HG02571 (cell line): ENCODE measurements around the gene KRTAP9-1.
"Not testable (repeated sequence)": the region's sequence is repeated elsewhere in the genome, so short reads cannot be mapped to it uniquely, and the experiment has no call there.

ENCODE experiments used
- ATAC-seq: cut with Tn5 transposase; IDR thresholded peaks from one replicate; pipeline ENCODE4 v1.9.1; 2021; ENCODE audit warnings: mild to moderate bottlenecking, moderate library complexity; ENCODE audit not compliant: unreplicated experiment

KRTAP9-1 gene, protein sequence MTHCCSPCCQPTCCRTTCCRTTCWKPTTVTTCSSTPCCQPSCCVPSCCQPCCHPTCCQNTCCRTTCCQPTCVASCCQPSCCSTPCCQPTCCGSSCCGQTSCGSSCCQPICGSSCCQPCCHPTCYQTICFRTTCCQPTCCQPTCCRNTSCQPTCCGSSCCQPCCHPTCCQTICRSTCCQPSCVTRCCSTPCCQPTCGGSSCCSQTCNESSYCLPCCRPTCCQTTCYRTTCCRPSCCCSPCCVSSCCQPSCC

DNA sequence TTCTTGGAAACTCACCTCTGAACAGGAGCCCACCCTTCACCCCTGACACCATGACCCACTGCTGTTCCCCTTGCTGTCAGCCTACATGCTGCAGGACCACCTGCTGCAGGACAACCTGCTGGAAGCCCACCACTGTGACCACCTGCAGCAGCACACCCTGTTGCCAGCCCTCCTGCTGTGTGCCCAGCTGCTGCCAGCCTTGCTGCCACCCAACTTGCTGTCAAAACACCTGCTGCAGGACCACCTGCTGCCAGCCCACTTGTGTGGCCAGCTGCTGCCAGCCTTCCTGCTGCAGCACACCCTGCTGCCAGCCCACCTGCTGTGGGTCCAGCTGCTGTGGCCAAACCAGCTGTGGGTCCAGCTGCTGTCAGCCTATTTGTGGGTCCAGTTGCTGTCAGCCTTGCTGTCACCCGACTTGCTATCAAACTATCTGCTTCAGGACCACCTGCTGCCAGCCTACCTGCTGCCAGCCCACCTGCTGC is at the start of gene KRTAP9-1:
Gene KRTAP9-1, plus strand, starts transcription at position 51 of the 482 bp plus-strand sequence. Its CDS starts 0 bp downstream, at position 51.
- ATAC-seq = not testable (repeated sequence)

DNA sequence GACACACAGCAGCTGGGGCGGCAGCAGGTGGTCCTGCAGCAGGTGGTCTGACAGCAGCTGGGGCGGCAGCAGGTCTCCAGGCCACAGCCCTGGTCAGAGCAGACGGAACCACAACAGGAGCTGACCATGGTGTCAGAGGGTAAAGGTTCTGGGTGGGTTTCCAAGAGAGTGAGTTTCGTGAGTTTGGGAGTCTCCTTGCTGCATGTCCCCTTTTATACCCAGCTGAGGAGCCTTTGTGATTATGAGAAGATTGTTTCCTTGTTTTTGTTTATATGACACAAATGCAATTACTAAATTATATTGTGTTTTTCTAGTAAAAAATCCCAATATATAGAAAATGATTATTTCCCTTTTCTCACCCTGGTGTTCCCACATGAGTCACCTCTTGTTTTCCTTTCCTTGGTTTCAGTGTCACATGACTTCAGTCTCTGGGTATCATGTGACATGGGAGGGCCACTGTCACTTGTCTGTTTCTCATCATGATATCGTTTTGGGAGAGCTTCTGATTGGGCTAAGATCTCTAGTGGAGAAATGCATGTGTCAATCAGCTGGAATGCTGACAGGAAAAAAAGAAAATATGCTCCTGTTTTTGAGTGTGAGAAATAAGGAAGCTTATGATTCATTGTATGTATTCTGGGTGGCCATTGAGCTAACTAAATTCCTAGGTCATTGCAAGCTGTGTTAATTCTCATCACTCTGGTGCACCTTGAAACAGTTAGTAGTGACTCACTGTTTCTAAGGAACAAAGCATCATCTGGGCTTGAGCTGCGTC is 49.1 kb upstream of the KRTAP9-1 start, which contains the start of gene KRTAP4-6:
Gene KRTAP4-6, minus strand, starts transcription at position 185 of the 772 bp plus-strand sequence. Its CDS starts 57 bp downstream, at position 128.
- ATAC-seq = no peak

DNA sequence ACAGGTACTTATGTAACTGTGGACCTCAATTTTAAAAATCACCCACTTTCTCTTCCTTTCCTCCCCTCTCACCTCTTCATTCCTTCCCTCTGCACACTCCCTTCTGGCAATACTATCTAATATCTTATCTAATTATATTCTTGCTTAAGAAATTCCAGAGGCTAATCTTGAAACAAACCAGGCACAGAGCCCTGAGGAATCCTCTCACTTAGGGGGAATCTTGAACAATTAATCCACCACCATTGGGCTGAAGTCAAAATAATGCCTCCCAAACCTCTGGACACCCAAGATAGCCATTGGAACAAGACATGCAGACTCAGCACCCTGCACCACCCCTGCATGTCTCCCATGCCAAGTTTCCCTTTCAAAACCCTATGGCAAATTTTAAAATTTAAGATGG is 48.3 kb upstream of the KRTAP9-1 start:
- ATAC-seq = no peak

DNA sequence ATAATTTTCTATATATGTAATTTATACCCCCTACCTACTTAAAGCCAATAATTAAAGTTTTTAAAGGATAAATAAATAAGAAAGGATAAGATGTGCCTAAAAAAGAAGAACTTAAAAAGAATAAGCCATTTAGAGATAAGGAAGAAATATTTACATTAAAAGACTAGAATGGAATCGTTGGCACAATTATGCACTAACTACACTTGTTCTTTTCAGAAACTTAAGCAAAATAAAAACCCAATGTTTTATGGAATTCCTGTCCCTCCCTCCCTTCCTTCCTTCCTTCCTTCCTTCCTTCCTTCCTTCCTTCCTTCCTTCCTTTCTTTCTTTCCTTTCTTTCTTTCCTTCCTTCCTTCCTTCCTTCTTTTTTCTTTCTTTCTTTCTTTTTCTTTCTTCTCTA is 44.8 kb upstream of the KRTAP9-1 start:
- ATAC-seq = no peak

DNA sequence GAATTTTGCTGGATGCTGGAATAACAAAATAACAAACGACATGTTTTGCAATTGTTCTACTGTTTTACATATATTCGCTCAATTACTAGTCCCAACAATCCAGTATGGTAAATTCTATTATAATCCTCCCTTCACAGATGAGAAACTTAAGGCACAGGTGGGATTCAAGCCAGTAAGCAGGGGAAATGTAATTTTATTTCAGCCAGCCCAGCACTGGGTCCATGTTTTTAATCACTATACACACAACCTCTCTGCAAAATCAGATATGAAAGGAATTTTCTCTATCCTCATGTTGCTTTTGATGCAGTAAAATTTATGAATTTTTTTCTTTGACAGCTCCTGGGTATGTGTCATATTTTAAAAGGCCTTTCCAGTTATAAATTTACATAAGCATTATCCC is 44.4 kb upstream of the KRTAP9-1 start:
- ATAC-seq = no peak

DNA sequence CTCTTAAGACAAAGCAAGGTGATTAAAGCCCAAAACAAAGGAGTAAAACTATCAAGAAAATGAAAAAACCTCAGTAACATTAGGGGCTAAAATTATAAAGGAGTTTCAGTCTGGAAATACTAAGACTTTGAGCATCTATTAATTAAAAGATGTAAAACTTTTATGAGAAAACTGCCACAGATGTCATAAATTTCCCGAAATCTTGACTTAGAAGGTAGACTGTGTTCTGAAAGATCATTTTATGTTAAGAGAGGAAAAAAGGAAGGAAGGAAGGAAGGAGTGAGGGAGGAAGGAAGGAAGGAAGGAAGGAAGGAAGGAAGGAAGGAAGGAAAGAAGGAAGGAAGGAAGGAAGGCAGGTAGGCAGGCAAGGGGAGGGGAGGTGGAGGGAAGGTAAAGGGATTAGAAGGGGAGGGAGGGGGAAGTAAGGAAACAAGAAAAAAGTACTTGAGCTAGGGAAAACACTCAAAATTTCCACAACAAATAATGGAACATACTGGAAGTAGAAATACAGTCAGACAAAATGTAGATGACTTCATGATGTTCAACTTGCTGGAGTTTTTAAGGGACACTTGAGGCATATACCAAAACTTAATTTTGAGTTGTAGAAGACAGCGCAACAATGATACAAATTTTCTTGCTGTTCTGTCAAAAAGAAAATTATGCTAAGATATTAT is 42.0 kb upstream of the KRTAP9-1 start:
- ATAC-seq = no peak

DNA sequence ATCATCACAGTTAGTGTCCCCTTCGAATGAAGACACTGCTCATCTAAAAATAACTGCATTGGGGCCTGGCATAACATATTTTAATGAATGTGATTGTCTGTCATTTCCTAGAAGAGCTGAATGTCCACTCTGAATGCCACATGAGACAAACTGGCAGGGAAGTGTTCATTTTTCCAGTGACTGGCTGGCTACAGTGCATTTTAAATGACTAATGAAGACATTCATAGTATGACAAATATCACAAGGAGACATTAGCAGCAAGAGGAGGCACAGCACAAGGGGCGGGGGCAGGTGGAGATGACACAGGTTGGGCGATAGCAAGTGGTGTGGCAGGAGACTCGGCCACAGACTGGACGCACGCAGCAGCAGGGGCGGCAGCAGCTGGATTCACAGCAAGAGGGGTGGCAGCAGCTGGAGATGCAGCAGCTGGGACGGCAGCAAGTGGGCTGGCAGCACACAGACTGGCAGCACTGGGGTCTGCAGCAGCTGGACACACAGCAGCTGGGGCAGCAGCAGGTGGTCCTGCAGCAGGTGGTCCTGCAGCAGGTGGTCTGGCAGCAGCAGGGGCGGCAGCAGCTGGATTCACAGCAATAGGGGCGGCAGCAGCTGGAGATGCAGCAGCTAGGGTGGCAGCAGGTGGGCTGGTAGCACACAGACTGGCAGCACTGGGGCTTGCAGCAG is 40.6 kb upstream of the KRTAP9-1 start:
- ATAC-seq = not testable (repeated sequence)

DNA sequence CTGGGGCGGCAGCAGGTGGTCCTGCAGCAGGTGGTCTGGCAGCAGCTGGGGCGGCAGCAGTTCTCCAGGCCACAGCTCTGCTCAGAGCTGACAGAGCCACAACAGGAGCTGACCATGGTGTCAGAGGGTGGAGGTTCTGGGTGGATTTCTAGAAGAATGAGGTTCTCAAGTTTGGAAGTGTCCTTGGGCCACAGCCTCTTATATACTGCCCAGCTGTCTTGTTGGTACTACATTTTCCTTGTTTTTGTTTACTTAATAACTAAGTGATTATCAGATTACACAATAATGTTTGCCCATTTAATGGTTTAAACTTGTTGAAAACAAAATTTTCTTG is 40.1 kb upstream of the KRTAP9-1 start, which contains the start of gene KRTAP4-5:
Gene KRTAP4-5, minus strand, starts transcription at position 174 of the 334 bp plus-strand sequence. Its CDS starts 58 bp downstream, at position 116.
- ATAC-seq = no peak

DNA sequence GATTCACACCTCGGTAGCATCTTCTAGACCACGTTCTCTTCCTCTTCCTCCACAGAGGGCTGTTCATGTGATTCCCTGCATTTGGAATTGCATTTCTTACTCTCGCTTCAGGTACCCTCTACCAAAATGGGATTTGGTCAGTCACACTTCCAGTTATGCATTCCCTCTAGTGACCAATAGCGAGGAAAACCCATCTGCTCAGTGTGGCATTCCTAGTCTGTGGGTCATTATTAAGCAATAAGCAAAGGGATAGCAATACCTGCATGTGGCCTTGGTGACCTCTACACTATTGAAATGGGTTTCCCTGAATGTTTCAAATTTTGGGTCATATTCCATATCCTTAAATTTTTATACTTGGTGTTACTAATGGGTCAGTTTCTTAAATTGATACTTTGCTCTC is 39.7 kb upstream of the KRTAP9-1 start:
- ATAC-seq = no peak

DNA sequence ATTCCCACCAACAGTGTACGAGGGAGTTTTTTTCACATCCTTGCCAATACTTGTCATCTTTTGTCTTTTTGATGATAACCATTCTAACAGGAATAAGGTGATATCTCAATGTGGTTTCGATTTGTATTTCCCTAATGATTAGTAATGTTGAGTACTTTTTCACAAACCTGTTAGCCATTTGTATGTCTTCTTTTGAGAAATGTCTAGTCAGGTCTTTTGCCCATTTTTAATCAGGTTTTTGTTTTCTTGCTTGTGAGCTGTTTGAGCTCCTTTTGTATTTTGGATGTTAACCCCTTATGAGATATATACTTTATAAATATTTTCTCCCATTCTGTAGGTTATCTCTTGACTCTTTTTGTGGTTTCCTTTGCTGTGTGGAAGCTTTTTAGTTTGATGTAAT is 38.2 kb upstream of the KRTAP9-1 start:
- ATAC-seq = no peak

DNA sequence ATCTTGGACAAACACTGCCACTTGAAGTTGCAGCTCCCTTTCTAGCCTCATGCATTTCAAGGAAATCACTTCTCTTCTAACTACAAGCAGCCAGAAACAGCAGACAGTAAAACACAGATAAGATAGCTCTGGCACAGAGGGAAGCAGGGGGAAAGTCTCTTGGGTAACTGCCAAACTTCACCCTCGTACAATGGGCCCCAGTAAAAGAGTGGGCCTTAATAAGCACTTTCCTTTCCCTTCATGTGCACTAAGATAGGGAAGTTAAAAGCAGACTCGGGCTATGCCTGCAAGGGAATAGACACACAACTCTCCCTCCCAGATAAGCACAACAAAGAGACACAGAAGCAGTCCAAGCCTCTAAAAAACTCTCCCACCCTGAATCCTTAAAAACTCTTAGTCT is 35.8 kb upstream of the KRTAP9-1 start:
- no peak for ATAC-seq

DNA sequence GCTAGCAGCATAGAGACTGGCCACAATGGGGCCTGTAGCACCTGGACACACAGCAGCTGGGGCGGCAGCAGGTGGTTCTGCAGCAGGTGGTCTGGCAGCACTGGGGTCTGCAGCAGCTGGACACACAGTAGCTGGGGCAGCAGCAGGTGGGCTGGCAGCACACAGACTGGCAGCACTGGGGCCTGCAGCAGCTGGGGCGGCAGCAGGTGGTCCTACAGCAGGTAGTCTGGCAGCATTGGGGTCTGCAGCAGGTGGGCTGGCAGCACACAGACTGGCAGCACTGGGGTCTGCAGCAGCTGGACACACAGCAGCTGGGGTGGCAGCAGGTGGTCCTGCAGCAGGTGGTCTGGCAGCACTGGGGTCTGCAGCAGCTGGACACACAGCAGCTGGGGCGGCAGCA is 29.5 kb upstream of the KRTAP9-1 start:
- not testable (repeated sequence) for ATAC-seq

DNA sequence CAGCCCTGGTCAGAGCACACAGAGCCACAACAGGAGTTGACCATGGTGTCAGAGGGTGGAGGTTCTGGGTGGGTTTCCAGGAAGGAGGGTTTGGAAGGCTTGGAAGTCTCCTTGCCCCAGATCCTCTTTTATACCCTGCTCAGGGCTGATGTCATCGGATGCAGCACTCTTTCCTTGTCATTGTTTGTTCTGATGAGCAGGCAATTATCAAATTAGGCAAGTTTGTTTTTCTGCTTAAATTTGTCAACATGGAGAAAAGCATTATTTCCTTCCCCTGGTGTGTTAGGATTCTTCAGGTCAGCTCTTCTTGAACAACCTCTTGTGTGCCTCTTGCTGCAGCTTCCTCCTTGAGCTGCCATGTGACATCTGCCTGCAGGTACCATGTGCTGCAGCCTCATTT is 29.0 kb upstream of the KRTAP9-1 start, which contains the start of gene KRTAP4-4:
Gene KRTAP4-4, minus strand, starts transcription at position 101 of the 400 bp plus-strand sequence. Its CDS starts 57 bp downstream, at position 44.
- no peak for ATAC-seq

DNA sequence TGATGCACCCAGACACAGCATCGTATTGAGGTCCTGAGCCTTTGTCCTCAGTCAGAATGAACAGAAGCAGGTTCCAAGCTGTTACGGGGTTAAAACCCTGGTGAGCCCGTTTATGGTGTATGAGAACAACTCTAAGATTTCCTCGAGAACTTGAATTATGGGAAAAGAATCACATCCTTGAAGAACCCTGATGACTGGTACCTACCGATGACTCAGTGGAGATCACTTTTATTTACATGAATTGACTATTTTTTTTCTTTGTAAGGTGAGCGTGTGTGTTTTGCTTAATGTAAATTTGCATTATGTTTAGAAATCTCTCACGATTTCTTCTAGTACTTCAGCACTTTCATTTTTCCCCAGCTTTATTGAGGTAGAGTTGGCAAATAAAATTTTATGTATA is 25.9 kb upstream of the KRTAP9-1 start:
- no peak for ATAC-seq

DNA sequence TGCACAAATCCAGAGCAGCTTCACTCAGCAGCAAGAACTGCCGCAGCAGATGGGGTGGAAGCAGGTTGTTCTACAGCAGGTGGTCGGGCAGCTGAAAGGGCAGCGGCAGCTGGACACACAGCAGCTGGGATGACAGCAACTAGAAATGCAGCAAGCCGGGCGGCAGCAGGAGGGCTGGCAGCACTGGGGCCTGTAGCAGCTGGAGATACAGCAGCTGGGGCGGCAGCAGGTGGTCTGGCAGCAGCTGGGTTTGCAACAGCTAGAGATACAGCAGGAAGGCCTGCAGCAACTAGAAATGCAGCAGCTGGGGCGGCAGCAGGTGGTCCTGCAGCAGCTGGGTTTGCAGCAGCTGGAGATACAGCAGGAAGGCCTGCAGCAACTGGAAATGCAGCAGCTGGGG is 22.1 kb upstream of the KRTAP9-1 start:
- no peak for ATAC-seq

DNA sequence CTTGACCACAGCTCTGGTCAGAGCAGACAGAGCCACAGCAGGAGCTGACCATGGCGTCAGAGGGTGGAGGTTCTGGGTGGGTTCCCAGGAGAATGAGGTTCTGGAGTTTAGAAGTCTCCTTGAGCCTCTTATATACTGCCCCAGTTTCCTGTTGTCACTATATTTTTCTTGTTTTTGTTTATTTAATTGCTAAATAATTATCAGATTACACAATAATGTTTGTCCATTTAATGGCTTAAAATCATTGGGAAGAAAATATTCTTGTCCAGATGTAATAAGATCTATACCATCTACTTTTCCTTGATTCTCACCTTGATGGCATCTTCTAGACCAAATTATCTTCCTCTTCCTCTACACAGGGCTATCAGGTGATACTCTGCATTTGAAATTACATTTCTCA is 21.6 kb upstream of the KRTAP9-1 start, which contains the start of gene KRTAP4-3:
Gene KRTAP4-3, minus strand, starts transcription at position 101 of the 400 bp plus-strand sequence. Its CDS starts 49 bp downstream, at position 52.
- no peak for ATAC-seq

DNA sequence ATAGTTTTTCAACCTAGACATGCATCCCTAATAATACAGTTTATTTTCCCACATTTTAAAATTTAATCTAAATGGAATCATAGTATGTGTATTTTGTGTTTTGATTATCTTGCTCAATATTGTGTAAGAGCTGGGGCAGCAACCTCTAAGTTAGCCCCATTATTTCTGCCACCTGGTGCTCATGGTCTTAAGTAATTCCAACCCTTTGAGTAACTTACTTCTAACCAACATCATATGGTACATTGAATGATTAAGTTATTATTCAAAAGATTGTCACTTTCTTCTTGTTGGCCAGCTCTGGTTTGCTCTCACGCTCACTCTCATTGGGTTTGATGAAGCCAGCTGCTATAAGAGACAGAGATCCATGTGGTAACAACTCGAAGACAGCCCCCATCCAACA is 17.8 kb upstream of the KRTAP9-1 start:
- ATAC-seq = no peak

DNA sequence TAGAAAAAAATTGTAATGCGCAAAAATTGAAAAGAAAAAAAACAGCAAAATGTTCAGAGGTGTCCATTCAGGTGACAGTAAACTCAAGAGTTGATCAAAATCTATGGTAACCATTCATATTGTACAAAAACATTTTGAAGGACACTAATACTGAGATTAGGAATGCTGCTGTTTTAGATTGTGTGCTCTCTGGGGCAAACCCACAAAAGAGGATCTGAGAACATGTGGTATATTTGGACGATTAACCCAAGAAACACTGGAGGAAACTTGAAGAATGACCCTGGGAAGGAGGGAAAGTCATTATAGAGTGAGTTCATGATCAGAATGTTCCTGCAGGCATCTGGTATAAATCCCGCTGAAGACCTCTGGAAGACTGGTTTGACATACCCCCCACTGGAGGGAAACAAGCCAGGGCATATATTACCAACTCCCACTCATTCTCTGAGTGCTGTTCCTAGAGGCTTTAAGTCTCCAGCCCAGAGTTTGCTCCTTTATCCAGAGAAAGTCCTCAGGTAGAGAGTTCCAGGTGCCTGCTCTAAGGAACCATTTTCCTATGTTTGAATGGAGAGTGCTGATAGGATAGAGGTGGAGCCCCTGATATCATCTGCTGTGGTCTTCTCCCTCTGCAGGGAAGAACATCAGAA is 12.8 kb upstream of the KRTAP9-1 start:
- ATAC-seq = no peak

DNA sequence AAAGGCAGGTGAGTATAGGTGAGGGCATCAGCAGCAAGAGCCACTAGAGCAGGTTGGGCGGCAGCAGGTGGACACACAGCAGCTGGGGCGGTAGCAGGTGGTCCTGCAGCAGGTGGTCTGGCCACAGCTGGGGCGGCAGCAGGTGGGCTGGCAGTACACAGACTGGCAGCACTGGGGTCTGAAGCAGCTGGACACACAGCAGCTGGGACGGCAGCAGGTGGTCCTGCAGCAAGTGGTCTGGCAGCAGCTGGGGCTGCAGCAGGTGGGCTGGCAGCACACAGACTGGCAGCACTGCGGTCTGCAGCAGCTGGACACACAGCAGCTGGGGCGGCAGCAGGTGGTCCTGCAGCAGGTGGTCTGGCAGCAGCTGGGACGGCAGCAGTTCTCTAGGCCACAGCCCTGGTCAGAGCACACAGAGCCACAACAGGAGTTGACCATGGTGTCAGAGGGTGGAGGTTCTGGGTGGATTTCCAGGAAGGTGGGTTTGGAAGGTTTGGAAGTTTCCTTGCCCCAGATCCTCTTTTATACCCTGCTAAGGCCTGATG is 11.9 kb upstream of the KRTAP9-1 start, which contains the start of gene KRTAP4-2:
Gene KRTAP4-2, minus strand, starts transcription at position 495 of the 545 bp plus-strand sequence. Its CDS starts 57 bp downstream, at position 438.
- ATAC-seq = no peak

DNA sequence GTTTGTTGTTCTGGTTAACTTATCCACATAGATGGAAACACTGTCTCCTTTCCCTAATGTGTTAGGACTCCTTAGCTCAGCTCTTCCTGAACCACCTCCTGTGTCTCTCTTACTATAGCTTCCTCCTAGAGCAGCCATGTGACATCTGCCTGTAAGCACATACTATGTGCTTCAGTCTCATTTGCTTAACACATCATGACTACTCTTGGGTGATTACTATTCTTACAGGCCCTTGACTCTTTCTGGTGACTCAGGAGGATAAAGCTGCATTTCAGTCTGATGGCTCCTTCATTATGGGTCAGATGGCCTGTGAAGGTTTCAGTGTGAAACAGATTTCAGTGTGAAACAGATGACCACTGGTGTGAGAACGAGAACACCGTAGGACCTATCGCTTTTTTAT is 11.3 kb upstream of the KRTAP9-1 start:
- no peak for ATAC-seq
